Type B pancreatic cell (in vitro differentiated cells): Measurements from ENCODE around the gene ABLIM1. TPM values are rescaled to one million over a fixed set of nuclear protein-coding genes. Genes with fewer than 3 reads are reported as not detected.

Experiments used
- DNase-seq: peaks from one replicate; pipeline ENCODE4 v3.0.0; 2021; ENCODE audit warnings: mixed read lengths; ENCODE audit not compliant: unreplicated experiment; ENCODE audit errors: extremely low spot score
- H3K27ac Mint-ChIP-seq: 2 replicates; pipeline ENCODE4 v1.8.0; 2021; ENCODE audit warnings: mild to moderate bottlenecking, mixed read lengths
- H3K27me3 Mint-ChIP-seq: 2 replicates; pipeline ENCODE4 v1.8.0; 2021; ENCODE audit warnings: mixed read lengths
- H3K36me3 Mint-ChIP-seq: 2 replicates; pipeline ENCODE4 v1.8.0; 2021; ENCODE audit warnings: mixed read lengths
- H3K4me1 Mint-ChIP-seq: one replicate; pipeline ENCODE4 v1.8.0; 2021; ENCODE audit warnings: mixed read lengths; ENCODE audit not compliant: unreplicated experiment
- H3K4me3 Mint-ChIP-seq: 2 replicates; pipeline ENCODE4 v1.8.0; 2021; ENCODE audit warnings: mild to moderate bottlenecking, mixed read lengths
- H3K9me3 Mint-ChIP-seq: 2 replicates; pipeline ENCODE4 v1.8.0; 2021; ENCODE audit warnings: mixed read lengths
- CTCF ChIP-seq: fragments of 200-600 bp; sonication (generic); conservative IDR thresholded peaks from 2 replicates; pipeline ENCODE4 v1.5.0; 2021; ENCODE audit warnings: antibody characterized with exemption, mild to moderate bottlenecking
- total RNA-seq: library from RNA; stranded (reverse); gene quantifications from 2 replicates; pipeline ENCODE4 v1.2.1, GENCODE V29; 2021; ENCODE audit warnings: low replicate concordance

Gene ABLIM1
- total RNA-seq, 1 donor from 2014 or later = 77.7 TPM

DNA sequence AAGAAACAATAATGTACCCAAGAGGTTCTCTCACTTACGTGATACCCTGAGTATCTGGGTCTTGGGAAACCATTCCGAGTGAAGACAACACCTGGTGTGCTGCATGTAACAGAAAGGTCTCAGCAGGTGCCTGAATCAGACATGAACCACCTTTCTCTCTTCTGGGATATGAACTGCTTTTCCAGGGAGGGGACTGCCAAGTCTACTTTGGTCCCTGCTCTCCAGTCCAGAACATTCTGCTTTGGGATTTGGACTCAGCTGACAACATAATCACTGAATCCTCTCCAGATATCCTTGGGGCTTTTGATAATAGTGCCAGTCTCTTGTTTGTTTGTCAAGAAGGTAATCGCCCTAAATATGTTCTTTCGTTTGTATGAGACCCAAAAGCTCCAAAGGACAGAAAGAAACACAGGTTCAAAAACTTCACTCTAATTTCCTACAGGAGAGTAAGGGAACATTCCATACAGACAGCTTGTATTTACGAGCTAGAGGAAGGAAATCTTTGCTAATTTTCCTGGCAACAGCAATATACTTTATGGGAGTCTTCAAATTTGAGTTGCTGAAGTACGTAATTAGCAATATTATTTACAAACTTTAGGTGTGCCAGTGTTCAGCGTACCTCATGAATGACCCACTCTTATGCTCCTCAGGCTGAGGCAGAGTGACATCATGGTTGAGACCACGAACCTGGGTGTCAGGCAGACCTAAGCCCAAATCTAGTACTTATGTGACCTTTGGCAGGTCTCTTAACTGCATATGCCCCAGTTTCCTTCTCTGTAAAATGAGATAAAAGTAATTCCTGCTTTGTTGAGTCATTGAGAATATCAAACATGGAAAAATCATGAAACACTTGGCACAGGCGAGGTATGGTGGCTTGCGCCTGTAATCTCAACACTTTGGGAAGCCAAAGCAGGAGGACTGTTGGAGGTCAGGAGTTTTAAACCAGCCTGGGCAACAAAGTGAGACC lies 5.4 kb downstream of the ABLIM1 start:
- TF ChIP-seq CTCF = no peak
- DNase-seq = no peak
- H3K9me3 Mint-ChIP-seq = no peaks in the 10 kb centered on the region
- peaks cover 12% of the 10 kb centered on the region for H3K4me1 Mint-ChIP-seq
- H3K36me3 Mint-ChIP-seq = no peaks in the 10 kb centered on the region
- H3K4me3 Mint-ChIP-seq = no peak overlapping the region
- no peak overlapping the region for H3K27ac Mint-ChIP-seq
- H3K27me3 Mint-ChIP-seq = no peaks in the 10 kb centered on the region

DNA sequence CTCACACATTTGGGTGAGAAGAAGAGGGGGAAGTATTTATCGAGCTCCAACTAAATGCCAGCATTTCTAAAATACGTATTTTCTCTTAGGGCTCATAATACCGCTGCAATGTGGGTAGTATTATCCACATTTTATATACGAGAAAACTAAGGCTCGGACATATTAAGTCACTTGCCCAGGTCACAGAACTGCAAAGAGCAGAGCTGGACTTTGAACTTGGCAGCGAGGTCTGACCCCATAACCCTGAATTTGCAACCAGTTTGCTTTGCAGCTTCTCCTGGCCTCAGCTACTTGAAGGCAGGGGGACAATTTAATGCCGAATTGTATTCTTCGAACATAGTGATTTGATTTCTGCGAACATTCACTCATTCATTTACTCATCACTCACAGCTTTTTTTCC lies 7.2 kb downstream of the ABLIM1 start:
- Mint-ChIP-seq H3K4me3 (no peak overlapping the region), H3K27me3 (no peaks in the 10 kb centered on the region), H3K27ac (peak overlapping the region; percentile 33), H3K36me3 (no peaks in the 10 kb centered on the region), H3K4me1 (peaks cover 12% of the 10 kb centered on the region), H3K9me3 (no peaks in the 10 kb centered on the region)
- no peak for TF ChIP-seq CTCF
- no peak for DNase-seq

DNA sequence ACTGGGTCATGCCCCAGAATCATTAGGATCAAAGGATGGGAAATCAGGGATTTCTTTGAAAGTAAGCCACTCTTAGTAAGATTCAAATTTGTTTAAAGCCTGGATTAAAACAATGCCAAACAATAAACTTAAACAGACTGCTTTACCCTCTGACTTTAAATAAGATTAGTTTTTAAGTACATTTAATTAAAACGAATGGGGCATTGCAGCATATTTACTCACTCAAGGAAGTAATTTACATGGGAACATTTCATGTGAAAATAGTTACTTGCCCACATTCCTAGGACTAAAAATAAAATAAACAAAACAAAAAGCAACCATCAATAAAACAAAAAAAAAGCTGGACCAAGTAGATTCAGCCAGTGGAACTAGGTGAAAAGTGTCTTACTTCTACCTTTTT lies 7.8 kb downstream of the ABLIM1 start:
- Mint-ChIP-seq H3K9me3 (no peaks in the 10 kb centered on the region), H3K27ac (peak overlapping the region; percentile 33), H3K27me3 (no peaks in the 10 kb centered on the region), H3K4me3 (no peak overlapping the region), H3K4me1 (peaks cover 12% of the 10 kb centered on the region), H3K36me3 (no peaks in the 10 kb centered on the region)
- DNase-seq = no peak
- no peak for TF ChIP-seq CTCF

GRCh38 chr10:114649217-114649903 lies 8.7 kb downstream of the ABLIM1 start:
- H3K27me3 Mint-ChIP-seq = no peaks in the 10 kb centered on the region
- no peaks in the 10 kb centered on the region for H3K36me3 Mint-ChIP-seq
- peak overlapping the region; percentile 77 for H3K27ac Mint-ChIP-seq
- H3K9me3 Mint-ChIP-seq = no peaks in the 10 kb centered on the region
- peaks cover 9% of the 10 kb centered on the region for H3K4me1 Mint-ChIP-seq
- H3K4me3 Mint-ChIP-seq = peak overlapping the region; percentile 55
- no peak for DNase-seq
- no peak for TF ChIP-seq CTCF

DNA sequence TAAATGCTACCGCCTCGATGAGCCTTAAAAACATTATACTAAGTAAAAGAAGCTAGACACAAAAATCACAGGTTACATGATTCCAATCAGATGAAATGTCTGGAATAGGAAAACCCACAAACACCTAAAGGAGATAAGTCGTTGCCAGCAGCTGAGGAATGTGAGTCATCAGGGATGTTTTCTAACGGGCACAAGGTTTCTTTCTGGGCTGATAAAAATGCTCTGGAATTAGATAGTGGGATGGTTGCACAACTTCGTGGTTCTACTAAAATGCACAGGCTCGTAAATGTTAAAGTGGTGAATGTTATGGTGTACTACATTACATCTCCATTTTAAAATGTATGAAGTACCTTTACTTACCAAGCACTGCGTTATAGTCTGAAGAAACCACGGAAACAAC lies 9.7 kb downstream of the ABLIM1 start:
- TF ChIP-seq CTCF = no peak
- no peaks in the 10 kb centered on the region for H3K9me3 Mint-ChIP-seq
- H3K27me3 Mint-ChIP-seq = no peaks in the 10 kb centered on the region
- H3K4me1 Mint-ChIP-seq = peaks cover 9% of the 10 kb centered on the region
- H3K4me3 Mint-ChIP-seq = no peak overlapping the region
- H3K36me3 Mint-ChIP-seq = no peaks in the 10 kb centered on the region
- DNase-seq = no peak
- no peak overlapping the region for H3K27ac Mint-ChIP-seq
